Astrocyte of the spinal cord (primary cell): Measurements from ENCODE around the gene STIM1.

Experiments
- DNase-seq: peaks from one replicate; pipeline ENCODE4 v3.0.0; 2011; ENCODE audit warnings: low read depth, low spot score
- H3K4me3 ChIP-seq: 2 replicates; pipeline ENCODE4 v1.5.1; 2011; ENCODE audit warnings: low read depth, mild to moderate bottlenecking, low read length, moderate library complexity
- in situ Hi-C: cut with HindIII; loops from 2 replicates; pipeline ENCODE4 v1.10.0; 2017; ENCODE audit warnings: low sequenced_read_pairs
- TF ChIP-seq, protein P1 (sequence below): IDR thresholded peaks from 2 replicates; pipeline ENCODE4 v1.5.1; 2012; ENCODE audit warnings: low read depth, mild to moderate bottlenecking, low read length, inconsistent platforms

STIM1 gene

DNA sequence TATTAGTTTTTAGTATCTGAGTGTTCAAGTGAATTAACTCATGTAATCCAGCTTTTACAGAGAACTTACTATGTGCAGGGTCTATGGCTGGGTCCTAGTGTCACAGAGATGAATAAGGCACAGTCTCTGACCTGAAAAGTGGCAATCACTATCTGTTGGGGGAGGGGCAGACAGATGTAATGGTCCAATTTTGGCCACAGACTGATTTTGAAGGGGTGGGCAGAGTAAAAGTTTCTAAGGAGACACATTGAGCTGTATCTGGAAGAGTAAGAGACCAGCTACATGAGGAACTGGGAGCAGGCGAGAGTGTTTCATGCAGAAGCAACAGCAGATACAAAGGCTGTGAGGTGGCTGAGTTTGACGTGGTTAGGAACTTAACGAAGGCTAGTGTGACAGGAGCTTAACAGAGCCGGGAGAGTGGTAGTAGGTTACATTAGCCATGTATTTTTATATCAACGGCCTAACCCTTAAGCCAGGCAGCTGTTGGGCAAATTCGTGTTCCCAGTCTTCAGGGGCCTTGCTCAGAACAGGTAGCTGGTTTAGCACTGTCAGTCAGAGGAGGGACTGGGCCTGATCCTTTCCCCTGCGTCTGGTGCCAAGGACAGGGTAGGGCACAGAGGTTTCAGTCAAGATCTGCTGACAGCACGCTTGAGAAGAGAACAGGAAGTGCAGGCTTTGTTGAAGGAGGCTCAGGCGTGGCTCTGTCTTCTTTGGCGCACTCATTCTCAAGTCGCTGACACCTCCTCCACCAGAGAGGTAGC lies 1.4 kb upstream of the STIM1 start:
- in situ Hi-C loops = no loop called here
- TF ChIP-seq, protein P1, sequence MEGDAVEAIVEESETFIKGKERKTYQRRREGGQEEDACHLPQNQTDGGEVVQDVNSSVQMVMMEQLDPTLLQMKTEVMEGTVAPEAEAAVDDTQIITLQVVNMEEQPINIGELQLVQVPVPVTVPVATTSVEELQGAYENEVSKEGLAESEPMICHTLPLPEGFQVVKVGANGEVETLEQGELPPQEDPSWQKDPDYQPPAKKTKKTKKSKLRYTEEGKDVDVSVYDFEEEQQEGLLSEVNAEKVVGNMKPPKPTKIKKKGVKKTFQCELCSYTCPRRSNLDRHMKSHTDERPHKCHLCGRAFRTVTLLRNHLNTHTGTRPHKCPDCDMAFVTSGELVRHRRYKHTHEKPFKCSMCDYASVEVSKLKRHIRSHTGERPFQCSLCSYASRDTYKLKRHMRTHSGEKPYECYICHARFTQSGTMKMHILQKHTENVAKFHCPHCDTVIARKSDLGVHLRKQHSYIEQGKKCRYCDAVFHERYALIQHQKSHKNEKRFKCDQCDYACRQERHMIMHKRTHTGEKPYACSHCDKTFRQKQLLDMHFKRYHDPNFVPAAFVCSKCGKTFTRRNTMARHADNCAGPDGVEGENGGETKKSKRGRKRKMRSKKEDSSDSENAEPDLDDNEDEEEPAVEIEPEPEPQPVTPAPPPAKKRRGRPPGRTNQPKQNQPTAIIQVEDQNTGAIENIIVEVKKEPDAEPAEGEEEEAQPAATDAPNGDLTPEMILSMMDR = no peak
- DNase-seq = no peak
- H3K4me3 ChIP-seq = no peak overlapping the region

DNA sequence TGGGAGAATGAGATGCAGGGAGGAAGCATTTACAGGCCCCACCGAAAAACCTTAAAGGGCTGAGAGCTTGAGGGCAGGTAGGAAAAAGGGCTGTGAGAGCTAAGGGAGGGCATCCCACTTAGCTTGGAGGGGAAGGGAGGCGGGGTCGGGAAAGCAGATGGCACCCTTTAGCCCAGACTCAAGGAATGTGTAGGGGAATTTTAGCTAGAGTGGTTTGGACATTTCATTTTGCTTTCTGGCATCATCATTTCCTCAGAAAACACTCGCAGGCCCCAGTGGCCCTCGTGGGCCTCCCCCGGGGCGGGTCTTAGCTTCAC lies 846 bp upstream of the STIM1 start:
- H3K4me3 ChIP-seq = no peak overlapping the region
- DNase-seq = no peak
- TF ChIP-seq, protein P1 = no peak
- in situ Hi-C loops = no loop called here

DNA sequence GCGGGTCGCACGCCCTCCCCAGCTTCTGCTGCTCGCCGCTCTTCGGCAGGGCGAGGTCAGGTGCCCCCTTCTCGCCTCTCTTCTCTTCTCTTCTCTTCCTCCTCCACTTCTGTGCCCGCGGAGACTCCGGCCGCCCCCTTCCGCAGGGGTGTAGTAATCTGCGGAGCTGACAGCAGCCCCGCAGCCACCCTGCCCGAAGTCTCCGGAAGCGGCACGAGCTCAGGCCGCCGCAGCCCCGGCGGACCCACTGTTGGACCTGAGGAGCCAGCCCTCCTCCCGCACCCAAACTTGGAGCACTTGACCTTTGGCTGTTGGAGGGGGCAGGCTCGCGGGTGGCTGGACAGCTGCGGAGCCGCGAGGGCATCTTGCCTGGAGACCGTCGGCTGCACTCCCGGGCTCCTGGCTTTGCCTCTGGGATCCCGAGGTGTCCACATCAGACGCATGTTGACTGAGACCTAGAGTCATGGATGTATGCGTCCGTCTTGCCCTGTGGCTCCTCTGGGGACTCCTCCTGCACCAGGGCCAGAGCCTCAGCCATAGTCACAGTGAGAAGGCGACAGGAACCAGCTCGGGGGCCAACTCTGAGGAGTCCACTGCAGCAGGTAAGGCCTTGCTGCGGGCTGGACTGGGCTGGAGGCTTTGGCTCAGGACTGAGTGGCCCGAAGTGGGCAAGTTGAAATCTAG lies 486 bp downstream of the STIM1 start:
- in situ Hi-C loops = no loop called here
- no peak for DNase-seq
- H3K4me3 ChIP-seq = peak overlapping the region; percentile 81
- TF ChIP-seq, protein P1 = no peak

DNA sequence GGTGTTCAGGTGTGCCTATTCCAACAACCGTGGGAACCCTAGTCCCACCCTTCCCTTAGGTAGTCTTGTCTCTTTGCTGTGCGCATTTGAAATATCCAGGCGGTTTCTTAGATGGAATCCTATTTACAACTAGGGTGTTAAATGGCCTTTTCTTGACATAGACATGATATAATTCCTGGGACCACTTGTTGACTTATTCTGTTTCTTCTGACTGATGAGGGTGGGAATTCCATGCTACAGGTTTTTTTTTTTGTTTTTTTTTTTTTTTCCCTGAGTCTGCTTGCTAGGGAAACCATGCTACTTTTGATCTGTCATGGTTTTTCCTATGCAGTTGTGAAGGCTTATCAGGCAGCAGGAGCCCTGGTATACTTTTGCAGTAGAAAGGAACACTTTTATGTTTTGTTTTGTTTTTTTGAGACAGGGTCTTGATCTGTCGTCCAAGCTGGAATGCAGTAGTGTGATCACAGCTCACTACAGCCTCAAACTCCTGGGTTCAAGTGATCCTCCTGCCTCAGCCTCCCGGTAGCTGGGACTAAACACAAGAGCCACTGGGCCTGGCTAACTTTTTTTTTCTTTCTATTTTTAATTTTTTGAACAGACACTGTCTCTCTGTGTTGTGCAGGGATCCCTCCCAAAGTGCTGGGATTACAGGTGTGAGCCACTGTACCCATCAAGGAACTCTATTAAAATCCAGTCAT lies 1.5 kb downstream of the STIM1 start:
- TF ChIP-seq, protein P1 = no peak
- DNase-seq = no peak
- H3K4me3 ChIP-seq = peak overlapping the region; percentile 81
- in situ Hi-C loops = no loop called here

DNA sequence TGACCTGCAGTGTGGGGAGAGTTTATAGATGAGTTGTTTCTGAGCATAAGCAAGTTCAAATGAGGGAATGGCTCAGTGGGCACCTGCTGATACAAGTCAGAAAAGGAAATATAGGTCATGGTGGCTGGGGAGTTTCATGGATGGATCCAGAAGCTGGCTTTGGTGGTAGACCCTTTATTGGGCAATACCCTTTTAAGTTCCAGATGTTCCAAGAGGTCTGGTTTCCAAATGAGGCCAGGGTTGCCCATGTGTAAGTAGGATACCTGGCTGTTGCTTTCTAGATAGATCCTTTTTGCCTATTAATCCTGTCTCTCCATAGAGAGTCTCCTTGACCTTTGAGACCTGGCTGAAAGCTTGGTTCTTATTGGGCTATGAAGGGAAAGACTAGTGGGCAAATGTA lies 2.2 kb downstream of the STIM1 start:
- H3K4me3 ChIP-seq = no peak overlapping the region
- in situ Hi-C loops = no loop called here
- TF ChIP-seq, protein P1 = no peak
- no peak for DNase-seq

DNA sequence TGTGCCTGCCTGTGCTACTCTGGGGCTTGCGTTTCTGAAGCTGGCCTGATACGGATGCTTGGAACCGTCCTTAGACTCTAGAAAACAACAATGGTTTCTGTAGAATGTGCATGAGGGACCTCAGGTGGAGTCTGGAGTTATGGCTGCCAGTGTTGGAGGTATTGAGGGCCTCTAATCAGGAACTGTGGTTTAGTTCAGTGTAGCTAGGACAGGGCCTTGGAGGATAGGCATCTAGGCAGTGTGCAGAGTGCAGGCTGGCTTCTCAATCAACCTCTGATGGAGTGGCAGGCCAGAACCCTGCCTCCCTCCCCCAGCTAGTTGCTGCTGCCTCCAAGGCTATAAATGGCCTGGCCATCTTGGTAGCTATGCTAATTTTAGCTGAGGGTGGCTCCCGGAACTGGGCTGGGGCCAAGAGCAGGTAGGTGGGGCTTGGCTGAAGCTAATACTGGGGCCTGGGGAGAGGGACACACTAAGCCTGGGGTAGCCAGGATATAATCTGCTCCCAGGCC lies 4.0 kb downstream of the STIM1 start:
- no peak for DNase-seq
- in situ Hi-C loops = no loop called here
- TF ChIP-seq, protein P1 = no peak
- no peak overlapping the region for H3K4me3 ChIP-seq
